NCI-H345 treated with DMSO at 0.1 percent for 48 hours (cell line): Measurements from ENCODE around the gene UQCC2.

Source experiments
- DNase-seq: peaks from one replicate; lab custom pipeline; 2025; ENCODE audit not compliant: unreplicated experiment; lab: John Stamatoyannopoulos, UW

The UQCC2 gene

GRCh38 chr6:33708516-33709204, 2.8 kb downstream of the UQCC2 start:
- DNase-seq = no peak

GRCh38 chr6:33707771-33708170, 3.7 kb downstream of the UQCC2 start:
- no peak for DNase-seq

- no peak for DNase-seq
These were observed 5.4 kb downstream of the UQCC2 start for GRCh38 chr6:33705955-33706725.

- no peak for DNase-seq
These were observed 6.1 kb downstream of the UQCC2 start for GRCh38 chr6:33705268-33705885.

GRCh38 chr6:33704215-33705066, 7.1 kb downstream of the UQCC2 start:
- DNase-seq = no peak

- DNase-seq = no peak
These were observed 9.0 kb downstream of the UQCC2 start for GRCh38 chr6:33702345-33702977.

GRCh38 chr6:33700391-33701050, 11.0 kb downstream of the UQCC2 start:
- DNase-seq = no peak

- no peak for DNase-seq
These were observed 11.8 kb downstream of the UQCC2 start for GRCh38 chr6:33699739-33700138.

GRCh38 chr6:33699131-33699530, 12.4 kb downstream of the UQCC2 start:
- no peak for DNase-seq

- DNase-seq = no peak
These were observed 13.0 kb downstream of the UQCC2 start for GRCh38 chr6:33698494-33698893.

- DNase-seq = no peak
These were observed 13.7 kb downstream of the UQCC2 start for GRCh38 chr6:33697845-33698244.

GRCh38 chr6:33696548-33697518, 14.7 kb downstream of the UQCC2 start:
- DNase-seq = peak; percentile 81

- no peak for DNase-seq
These were observed 15.4 kb downstream of the UQCC2 start for GRCh38 chr6:33696076-33696475.

GRCh38 chr6:33695451-33695887, 16.0 kb downstream of the UQCC2 start:
- peak; percentile 57 for DNase-seq

- no peak for DNase-seq
These were observed 16.5 kb downstream of the UQCC2 start for GRCh38 chr6:33694977-33695376.

GRCh38 chr6:33694401-33694931, 17.0 kb downstream of the UQCC2 start:
- no peak for DNase-seq

GRCh38 chr6:33693186-33694105, 18.1 kb downstream of the UQCC2 start:
- no peak for DNase-seq

GRCh38 chr6:33692760-33693158, 18.7 kb downstream of the UQCC2 start:
- no peak for DNase-seq
